DOHH2 (cell line): Measurements from ENCODE around the gene USP6NL.

Experiments used
- EZH2phosphoT487 ChIP-seq: fragments of 200-600 bp; sonication (generic); IDR thresholded peaks from 2 replicates; pipeline ENCODE4 v1.6.1; 2017; ENCODE audit warnings: borderline replicate concordance, mild to moderate bottlenecking, antibody characterized with exemption, low read length, moderate library complexity, mixed read lengths
- TF ChIP-seq, protein P1 (sequence below): fragments of 200-600 bp; sonication (generic); IDR thresholded peaks from one replicate; pipeline ENCODE4 v1.5.1; 2014; ENCODE audit warnings: antibody characterized with exemption, mild to moderate bottlenecking, low read depth, low read length; ENCODE audit not compliant: poor library complexity, severe bottlenecking

DNA sequence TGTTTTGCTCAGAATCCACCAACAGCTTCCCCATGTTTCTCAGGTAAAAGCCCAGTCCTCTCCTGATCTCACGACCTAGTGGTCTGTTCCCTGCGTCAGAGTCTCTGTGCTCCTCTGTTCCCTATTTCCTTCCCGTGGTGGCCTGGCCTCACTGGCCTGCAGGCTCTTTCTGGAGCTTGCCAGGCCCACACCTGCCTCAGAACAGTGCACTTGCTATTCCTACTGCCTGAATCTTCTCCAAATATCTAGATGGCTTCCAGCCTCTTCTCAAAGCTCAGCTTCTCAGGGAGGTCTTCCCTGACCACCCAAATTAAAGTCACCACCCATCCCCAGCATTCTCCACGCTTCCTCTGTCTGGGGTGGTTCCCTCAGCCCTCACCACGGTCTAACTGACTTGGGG lies 165.3 kb downstream of the USP6NL start:
- TF ChIP-seq, protein P1, sequence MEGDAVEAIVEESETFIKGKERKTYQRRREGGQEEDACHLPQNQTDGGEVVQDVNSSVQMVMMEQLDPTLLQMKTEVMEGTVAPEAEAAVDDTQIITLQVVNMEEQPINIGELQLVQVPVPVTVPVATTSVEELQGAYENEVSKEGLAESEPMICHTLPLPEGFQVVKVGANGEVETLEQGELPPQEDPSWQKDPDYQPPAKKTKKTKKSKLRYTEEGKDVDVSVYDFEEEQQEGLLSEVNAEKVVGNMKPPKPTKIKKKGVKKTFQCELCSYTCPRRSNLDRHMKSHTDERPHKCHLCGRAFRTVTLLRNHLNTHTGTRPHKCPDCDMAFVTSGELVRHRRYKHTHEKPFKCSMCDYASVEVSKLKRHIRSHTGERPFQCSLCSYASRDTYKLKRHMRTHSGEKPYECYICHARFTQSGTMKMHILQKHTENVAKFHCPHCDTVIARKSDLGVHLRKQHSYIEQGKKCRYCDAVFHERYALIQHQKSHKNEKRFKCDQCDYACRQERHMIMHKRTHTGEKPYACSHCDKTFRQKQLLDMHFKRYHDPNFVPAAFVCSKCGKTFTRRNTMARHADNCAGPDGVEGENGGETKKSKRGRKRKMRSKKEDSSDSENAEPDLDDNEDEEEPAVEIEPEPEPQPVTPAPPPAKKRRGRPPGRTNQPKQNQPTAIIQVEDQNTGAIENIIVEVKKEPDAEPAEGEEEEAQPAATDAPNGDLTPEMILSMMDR = no peak
- no peak for TF ChIP-seq EZH2phosphoT487
